Spleen (tissue), 7 donors: ENCODE data around the gene YWHAQ.

ENCODE experiments used
- POLR2A ChIP-seq, 3 donors: fragments of 450-650 bp; IDR thresholded peaks; one replicate each; pipeline ENCODE4 v1.5.1; 2017; ENCODE audit warnings: antibody characterized with exemption in 3 of 3, mild to moderate bottlenecking in 1 of 3
- TF ChIP-seq, protein P1 (sequence below), 11 experiments: fragments of 200-600 bp in 7 of 11; fragments of 450-650 bp in 4 of 11; sonication (generic) in 4 of 11; IDR thresholded peaks in 8 of 11; conservative IDR thresholded peaks in 3 of 11; 1 replicate in 7 of 11; 2 replicates in 4 of 11; pipeline versions ENCODE4 v1.4.0 to v1.8.0; 2016 to 2021; ENCODE audit warnings: antibody characterized with exemption in 11 of 11, inconsistent platforms in 4 of 11, mild to moderate bottlenecking in 1 of 11
- donor health status: DM: no; HTN: no; CAD: no; lungs with moderate emphysema.
- donor health status: DM: no; HTN: no; CAD: no.
- donor health status: DM: no; HTN: no; CAD: no.

DNA sequence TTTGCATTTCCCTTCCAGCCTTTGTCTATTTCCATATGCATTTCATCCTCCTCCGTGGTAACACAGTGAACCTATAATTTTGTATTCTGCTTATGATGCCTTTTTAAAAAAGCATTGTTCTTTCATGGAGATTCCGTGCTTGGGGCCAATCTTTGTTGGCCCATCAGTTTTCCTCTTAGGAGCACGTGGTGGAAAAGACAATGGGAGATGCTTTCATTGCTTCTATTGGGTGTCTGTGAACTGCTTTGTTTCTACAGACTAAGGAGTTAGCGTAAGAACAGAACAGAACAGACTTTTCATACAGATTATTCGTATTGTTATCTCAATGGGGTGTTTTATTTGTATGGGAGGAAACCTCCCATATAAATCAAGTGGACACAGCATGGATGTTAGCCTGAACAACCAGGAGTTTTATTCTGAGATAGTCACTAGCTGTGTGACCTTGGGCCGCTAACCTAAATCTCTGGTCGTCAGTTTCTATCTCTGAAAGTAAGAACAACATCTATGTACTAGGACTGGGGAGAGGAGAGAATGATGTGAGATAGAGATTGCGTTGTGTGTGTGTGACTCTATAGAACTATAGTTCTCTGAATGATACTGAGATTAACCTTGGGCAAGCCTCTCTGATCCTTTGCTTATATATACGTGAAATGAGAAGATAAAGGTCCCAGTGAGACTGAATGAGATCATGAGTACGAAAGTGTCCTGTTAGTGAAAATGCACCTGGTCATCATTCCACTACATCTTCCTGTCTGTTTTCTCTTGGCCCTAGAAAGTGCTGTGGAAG is 22.9 kb upstream of the YWHAQ start:
- TF ChIP-seq, protein P1, sequence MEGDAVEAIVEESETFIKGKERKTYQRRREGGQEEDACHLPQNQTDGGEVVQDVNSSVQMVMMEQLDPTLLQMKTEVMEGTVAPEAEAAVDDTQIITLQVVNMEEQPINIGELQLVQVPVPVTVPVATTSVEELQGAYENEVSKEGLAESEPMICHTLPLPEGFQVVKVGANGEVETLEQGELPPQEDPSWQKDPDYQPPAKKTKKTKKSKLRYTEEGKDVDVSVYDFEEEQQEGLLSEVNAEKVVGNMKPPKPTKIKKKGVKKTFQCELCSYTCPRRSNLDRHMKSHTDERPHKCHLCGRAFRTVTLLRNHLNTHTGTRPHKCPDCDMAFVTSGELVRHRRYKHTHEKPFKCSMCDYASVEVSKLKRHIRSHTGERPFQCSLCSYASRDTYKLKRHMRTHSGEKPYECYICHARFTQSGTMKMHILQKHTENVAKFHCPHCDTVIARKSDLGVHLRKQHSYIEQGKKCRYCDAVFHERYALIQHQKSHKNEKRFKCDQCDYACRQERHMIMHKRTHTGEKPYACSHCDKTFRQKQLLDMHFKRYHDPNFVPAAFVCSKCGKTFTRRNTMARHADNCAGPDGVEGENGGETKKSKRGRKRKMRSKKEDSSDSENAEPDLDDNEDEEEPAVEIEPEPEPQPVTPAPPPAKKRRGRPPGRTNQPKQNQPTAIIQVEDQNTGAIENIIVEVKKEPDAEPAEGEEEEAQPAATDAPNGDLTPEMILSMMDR (IDR thresholded peaks at IDR 0.05 in 8 of 11, conservative IDR thresholded peaks at IDR 0.05 in 3 of 11), result no peak
- TF ChIP-seq POLR2A (IDR thresholded peaks at IDR 0.05), result no peak
